DMS53 treated with DMSO at 0.1 percent for 48 hours (cell line): ENCODE measurements around the gene FOXO6.
"Not testable (repeated sequence)": the region's sequence is repeated elsewhere in the genome, so short reads cannot be mapped to it uniquely, and the experiment has no call there.

Source experiments
- DNase-seq: peaks from one replicate; lab custom pipeline; 2025; ENCODE audit not compliant: unreplicated experiment; lab: John Stamatoyannopoulos, UW

FOXO6 gene

DNA sequence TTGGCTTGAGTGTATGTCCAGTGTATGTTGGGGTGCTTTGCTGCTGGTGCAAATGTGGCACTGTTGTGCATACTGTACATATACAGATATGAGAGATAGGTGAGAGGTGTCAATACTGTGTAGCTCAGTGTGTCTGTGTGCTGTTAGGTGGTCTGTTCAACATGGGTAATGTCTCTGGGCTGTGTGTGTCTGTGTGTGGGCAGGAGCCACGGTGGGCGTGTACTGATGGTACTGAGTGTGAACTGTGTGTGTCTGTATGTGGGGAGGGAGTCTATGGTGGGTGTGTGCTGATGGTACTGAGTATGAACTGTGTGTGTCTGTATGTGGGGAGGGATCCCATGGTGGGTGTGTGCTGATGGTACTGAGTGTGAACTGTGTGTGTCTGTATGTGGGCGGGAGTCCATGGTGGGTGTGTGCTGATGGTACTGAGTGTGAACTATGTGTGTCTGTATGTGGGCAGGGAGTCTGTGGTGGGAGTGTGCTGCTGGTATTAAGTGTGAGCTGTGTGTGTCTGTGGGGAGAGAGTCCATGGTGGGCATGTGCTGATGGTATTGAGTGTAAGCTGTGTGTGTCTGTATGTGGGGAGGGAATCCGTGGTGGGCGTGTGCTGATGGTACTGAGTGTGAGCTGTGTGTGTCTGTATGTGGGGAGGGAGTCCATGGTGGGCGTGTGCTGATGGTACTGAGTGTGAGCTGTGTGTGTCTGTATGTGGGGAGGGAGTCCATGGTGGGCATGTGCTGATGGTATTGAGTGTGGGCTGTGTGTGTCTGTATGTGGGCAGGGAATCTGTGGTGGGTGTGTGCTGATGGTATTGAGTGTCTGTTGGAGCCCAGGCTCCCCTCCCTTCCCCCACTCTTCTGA lies 32.2 kb upstream of the FOXO6 start:
- DNase-seq: no peak

DNA sequence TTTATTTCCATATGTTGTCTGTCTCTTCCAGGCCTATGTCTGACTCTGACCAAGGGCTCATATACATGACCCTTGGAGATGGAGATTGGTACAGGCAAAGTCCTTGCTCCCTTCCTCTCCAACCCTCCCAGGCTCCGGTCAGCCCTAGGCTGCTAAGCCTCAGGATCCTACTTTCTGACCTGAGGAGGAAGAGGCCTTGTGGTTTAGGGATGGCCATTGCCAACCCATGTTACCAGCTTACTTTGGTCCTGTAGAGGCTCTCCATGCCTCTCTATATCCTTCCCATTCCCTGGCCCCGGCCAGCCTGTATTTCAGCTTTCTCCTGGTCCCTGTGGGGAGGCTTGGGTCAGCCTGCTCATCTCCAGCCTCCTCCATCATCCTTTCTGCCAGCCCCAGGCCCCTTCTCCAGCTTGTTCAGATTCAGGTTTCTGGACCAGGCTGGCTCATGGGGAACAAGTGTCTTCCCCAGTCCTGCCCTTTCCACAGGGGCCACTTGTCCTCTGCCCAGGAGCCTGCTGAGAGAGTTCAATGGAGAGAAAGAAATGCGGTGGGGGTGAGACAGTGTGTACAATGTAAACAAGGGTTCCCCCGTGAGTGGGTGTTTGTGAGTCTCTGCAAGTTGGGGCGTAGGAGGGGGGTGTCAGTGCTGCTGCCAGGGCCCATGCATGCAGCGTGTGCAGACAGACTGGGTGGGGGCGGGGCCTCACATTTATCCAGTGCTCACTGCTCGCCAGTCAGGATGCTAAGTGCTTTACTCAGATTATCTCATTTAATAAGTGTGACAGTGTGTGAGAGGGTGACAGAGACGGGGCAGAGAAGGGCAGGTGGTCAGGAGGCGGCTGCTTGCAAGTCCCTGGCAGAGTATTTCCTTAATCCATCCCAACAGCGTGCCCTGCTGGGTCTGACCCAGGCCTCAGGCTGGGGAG lies 31.3 kb upstream of the FOXO6 start:
- no peak for DNase-seq

GRCh38 chr1:41330588-41331545 lies 30.4 kb upstream of the FOXO6 start:
- no peak for DNase-seq

- no peak for DNase-seq
These were observed 29.7 kb upstream of the FOXO6 start for GRCh38 chr1:41331546-41331917.

DNA sequence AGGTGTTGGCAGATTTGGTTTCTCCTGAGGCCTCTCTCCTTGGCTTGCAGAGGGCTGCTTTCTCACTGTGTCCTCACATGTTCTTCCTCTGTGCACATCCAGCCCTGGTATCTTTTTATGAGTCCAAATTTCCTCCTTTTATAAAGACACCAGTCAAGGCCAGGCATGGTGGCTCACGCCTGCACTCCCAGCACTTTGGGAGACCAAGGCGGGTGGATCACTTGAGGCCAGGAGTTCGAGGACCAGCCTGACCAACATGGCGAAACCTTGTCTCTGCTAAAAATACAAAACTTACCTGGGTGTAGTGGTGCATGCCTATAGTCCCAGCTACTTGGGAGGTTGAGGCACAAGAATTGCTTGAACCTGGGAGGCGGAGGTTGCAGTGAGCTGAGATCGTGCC lies 29.1 kb upstream of the FOXO6 start:
- not testable (repeated sequence) for DNase-seq

- DNase-seq: no peak
These were observed 28.0 kb upstream of the FOXO6 start for GRCh38 chr1:41333146-41333784.

- DNase-seq: no peak
These were observed 22.4 kb upstream of the FOXO6 start for GRCh38 chr1:41338820-41339219.

DNA sequence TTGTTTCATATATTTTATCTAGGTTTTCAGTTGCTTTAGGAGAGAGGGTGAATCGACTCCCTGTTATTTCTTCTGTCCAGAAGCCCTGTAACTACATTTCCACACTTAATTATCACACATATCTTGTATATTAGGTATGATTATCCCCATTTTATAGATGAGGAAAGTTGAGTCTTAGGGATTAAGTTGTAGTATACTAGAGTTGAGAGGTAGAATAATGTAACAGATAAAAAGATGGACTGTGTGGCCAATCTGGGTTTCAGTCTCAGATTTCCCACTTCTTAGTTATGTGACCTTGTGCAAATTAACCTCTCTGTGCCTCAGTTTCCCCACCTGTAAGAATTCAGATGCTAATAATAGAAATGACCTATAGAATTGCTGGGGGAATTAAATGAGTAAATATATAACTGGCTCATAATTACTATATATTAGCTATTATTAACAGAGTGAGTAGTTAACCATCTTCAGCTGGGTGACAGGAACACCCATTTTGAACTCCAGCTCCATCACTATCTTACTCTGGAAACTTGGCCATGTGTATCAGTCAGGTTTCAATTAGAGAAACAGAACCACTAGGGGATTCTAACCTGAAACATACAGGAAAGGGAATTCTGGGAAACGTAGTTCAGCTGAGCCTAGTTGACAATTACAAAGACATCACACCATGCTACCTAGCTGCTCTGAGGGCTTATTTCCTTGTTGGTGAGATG lies 20.4 kb upstream of the FOXO6 start:
- DNase-seq: peak; percentile 52

DNA sequence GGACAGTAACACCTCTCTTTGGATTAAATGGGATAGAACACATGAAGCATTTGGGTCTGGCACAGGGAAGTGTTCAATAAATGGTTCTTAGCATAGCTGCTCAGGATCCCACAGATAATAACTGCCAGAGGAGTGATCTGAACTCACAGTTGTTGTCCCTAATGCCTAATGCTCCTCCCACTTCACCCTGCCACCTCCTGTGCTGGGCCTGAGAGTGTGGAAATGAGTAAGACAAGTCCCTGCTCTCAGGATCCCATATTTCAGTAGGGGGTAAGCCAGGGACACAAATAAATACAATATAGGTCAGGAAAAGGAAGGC lies 19.9 kb upstream of the FOXO6 start:
- DNase-seq: peak; percentile 46

DNA sequence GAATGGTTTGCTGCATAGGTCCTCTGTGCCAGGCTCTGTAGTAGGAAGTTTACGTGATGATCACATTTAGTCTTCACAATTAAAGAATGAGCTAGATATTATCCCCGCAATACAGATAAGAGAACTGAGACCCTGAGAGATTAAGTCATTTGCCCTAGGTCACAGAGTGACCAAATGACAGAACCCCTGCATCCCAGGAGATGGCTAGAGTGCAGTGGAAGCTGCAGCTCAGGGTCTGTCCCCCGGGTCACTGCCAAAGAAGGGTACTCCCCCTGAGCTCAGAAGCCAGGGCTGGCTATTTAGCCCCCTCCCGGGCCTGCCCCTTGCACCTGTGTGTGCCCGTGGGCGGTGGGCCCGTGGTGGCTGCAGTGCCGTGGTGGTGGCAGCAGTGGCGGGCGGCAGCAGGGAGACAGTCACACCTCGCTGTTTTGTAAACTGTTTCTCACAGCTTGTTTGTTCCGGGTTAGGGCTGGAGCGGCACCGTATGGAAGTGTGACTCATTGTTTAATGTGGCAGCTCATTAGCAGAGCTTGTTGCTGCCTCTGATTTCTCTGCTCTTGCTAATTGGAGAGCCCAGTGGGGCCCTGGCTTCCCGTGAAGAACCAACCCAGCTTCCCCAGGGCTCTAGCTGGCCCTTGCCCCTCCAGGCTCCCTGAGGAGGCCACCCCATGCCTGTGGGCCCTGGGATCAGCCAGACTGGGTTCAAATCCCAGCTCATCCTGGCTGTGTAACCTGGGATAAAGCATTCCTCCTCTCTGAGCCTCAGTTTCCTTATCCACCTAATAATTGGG lies 19.3 kb upstream of the FOXO6 start:
- DNase-seq: peak; percentile 92

DNA sequence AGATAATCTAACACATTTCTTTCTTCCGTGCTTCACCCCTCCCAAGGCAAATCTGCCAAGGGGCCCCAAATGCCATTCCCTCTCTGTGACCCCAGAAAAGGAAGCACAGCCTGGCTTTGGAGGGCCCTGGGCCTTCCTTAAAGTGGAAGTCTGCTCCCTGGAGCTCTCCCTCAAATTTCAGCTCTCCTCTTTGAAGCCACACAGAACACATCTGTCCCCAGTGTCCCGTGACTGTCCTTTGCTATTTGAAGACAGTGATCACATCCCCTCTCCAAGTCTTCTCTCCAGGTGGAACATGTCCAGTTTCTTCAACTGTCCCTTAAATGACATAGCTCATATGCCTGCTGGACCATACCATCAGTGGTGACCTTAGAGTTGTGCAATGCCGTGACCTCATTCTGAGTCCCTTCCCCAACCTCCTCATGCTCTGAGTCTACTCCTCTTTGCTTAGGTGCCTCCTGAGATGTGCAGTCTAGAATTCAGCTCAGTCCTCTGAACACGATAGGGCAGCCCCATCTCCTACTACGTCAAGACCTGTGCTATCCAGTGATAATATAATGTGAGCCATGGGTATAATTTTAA lies 18.4 kb upstream of the FOXO6 start:
- no peak for DNase-seq

DNA sequence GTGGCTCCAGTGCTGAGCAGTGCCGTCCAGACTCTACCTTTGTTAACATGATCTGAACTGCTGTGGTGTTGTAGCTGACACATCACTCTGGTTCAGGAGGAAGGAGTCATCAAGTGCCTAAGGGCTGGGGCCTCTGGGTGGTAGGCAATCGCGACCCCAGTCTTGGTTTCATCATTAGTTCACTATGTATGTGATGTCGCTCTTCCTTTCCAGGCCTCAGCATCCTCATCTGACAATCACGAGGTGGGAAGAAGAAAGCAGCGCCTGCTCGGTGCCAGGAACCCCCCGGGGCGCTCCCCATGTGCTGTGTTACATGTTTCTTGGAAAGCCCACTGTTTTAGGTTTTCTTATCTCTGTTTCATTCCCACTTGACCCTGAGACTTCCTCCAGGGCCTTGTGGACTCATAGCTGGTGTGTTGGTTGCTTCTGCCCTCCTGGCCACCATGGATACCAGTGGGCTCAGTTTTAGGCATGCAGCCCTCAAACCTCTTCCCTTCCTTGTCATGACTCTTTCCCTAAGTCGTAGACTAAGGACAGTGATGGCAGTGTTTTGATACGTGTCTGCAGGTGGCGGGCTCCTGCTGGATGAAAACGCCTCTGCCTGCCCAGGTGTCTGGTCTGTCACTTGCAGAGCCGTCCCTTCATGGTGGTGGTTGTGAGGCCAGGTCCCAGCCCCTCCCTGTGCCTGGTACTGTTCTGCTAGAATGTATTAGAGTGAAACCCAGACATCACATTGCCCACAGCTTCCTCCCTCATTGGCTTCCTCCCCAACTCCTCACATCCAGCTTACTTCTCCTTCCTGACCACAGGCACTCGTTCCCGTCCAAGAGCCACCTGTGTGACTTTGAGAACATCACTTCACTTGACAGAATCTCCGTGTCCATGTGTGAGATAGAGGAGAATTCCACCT lies 17.2 kb upstream of the FOXO6 start:
- no peak for DNase-seq

DNA sequence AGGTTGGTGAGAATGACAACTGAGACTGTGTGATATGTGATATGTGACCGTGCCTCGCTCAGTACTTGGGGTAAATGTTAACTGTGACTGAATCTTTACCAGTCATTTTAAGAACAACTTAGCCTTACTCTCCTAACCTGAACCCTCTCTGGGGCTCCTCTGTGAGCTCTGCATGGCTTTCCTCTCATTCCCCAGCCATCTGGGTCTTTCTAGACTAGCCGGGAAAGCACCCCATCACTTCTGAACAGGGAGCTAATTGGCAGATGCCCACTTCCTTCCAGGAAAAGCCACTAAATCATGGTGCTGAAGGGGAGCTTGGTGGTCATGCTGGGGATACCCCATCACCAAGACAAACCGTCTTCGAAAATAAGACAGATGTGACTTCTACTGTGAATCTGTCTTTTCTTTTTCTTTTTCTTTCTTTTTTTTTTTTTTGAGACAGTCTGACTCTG lies 16.5 kb upstream of the FOXO6 start:
- no peak for DNase-seq

- no peak for DNase-seq
These were observed 15.7 kb upstream of the FOXO6 start for GRCh38 chr1:41345434-41346075.

- no peak for DNase-seq
These were observed 14.0 kb upstream of the FOXO6 start for GRCh38 chr1:41347276-41347675.

DNA sequence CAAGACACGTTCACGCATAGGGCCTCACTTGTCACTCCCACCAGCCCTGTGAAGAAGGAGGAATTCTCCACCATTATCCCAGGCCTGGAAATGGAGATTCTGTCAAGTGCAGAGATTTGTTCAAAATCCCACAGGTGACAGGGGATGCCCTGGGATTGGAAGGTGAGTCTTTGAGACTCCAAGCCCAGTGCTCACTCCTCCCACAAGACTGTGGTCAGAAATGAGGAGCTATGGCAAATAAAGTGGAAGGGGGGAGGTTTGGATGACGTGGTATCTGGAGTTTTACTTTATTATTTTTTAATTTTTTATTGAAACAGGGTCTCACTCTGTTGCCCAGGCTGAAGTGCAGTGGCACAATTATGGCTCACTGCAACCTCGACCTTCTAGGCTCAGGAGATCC lies 12.8 kb upstream of the FOXO6 start:
- no peak for DNase-seq

DNA sequence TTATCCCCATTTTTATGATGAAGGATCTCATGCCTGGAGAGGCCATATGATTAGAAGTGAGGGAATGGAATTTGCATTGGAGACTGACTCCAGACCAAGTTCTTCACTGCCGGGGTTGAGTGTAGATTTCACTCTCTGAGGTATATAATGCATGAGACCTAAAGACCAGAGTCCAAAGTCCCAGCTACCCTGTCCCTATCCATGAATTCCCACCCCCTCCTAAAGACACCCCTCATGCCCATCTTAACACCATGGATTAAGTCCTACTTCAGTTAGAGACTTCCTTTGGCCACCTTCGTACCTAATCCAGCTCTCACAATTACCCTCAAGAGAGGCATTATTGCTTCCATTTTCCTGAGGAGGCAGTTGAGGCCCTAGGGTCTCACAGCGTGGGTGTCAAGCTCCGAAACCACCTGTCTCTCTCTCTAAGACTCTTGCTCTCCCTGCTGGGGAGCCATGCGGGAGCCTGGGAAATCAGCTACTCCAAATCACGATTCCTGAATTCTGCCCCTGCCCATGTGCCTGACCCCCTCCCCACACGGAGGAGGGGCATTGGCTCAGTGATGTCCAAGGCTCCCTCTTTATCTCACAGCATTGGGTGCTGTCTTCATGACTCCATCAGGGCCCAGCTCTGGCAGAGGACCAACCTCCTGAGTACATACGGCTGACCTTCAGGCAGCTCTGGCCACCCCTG lies 11.7 kb upstream of the FOXO6 start:
- DNase-seq: no peak
